Endothelial cell (in vitro differentiated cells): ENCODE results near the gene WNT7B. TPM values are rescaled to one million over a fixed set of nuclear protein-coding genes. Genes with fewer than 3 reads are reported as not detected.

Source experiments
- DNase-seq: peaks from one replicate; pipeline ENCODE4 v3.0.0; 2021; ENCODE audit warnings: low spot score
- H3K27ac Mint-ChIP-seq: one replicate; pipeline ENCODE4 v1.8.0; 2021; ENCODE audit warnings: mixed read lengths, inconsistent platforms; ENCODE audit not compliant: unreplicated experiment
- H3K27me3 Mint-ChIP-seq: one replicate; pipeline ENCODE4 v1.8.0; 2021; ENCODE audit warnings: mild to moderate bottlenecking, moderate library complexity, mixed read lengths, inconsistent platforms; ENCODE audit not compliant: unreplicated experiment
- H3K36me3 Mint-ChIP-seq: one replicate; pipeline ENCODE4 v1.8.0; 2021; ENCODE audit warnings: mild to moderate bottlenecking, low read depth, mixed read lengths, inconsistent platforms; ENCODE audit not compliant: unreplicated experiment
- H3K4me1 Mint-ChIP-seq: one replicate; pipeline ENCODE4 v1.8.0; 2021; ENCODE audit warnings: mild to moderate bottlenecking, mixed read lengths, inconsistent platforms; ENCODE audit not compliant: unreplicated experiment
- H3K4me3 Mint-ChIP-seq: one replicate; pipeline ENCODE4 v1.8.0; 2021; ENCODE audit warnings: mild to moderate bottlenecking, mixed read lengths, inconsistent platforms; ENCODE audit not compliant: unreplicated experiment
- H3K9me3 Mint-ChIP-seq: one replicate; pipeline ENCODE4 v1.8.0; 2021; ENCODE audit warnings: mixed read lengths, inconsistent platforms; ENCODE audit not compliant: unreplicated experiment
- CTCF ChIP-seq: fragments of 200-600 bp; sonication (generic); IDR thresholded peaks from one replicate; pipeline ENCODE4 v1.5.0; 2021; ENCODE audit warnings: antibody characterized with exemption; ENCODE audit not compliant: unreplicated experiment
- total RNA-seq: library from RNA; stranded (reverse); fragmentation: NEBNext Ultra II Directional; extraction: Animal tissue kit (Norgen Biotek cat#: 25700); gene quantifications from one replicate; pipeline ENCODE4 v1.2.1, GENCODE V29; 2021; ENCODE audit not compliant: unreplicated experiment

Gene WNT7B
- total RNA-seq, 1 donor from 2014 or later, result not detected

- no peak overlapping the region for H3K4me3 Mint-ChIP-seq
- H3K9me3 Mint-ChIP-seq, result no peaks in the 10 kb centered on the region
- no peak for TF ChIP-seq CTCF
These were observed 18.6 kb upstream of the WNT7B start for GRCh38 chr22:45995405-45996101.

GRCh38 chr22:45994491-45995404 is 17.8 kb upstream of the WNT7B start:
- Mint-ChIP-seq H3K9me3 (no peaks in the 10 kb centered on the region), H3K27me3 (peaks cover 12% of the 10 kb centered on the region), H3K36me3 (peaks cover 12% of the 10 kb centered on the region), H3K4me3 (no peak overlapping the region), H3K27ac (no peak overlapping the region), H3K4me1 (peaks cover 6% of the 10 kb centered on the region)
- peak; percentile 96 for DNase-seq
- peak; percentile 95 for TF ChIP-seq CTCF

More at GRCh38 chr22:45995405-45996101, 18.6 kb upstream of the WNT7B start:
- no peak overlapping the region for H3K27ac Mint-ChIP-seq
- peaks cover 14% of the 10 kb centered on the region for H3K27me3 Mint-ChIP-seq
- DNase-seq, result no peak
- peaks cover 12% of the 10 kb centered on the region for H3K36me3 Mint-ChIP-seq
- H3K4me1 Mint-ChIP-seq, result peaks cover 6% of the 10 kb centered on the region

- Mint-ChIP-seq H3K4me3 (peak overlapping the region; percentile 42), H3K9me3 (no peaks in the 10 kb centered on the region), H3K27ac (peak overlapping the region; percentile 38), H3K27me3 (peaks cover 9% of the 10 kb centered on the region), H3K4me1 (peaks cover 6% of the 10 kb centered on the region), H3K36me3 (peaks cover 12% of the 10 kb centered on the region)
- no peak for DNase-seq
- TF ChIP-seq CTCF, result no peak
These were observed 16.9 kb upstream of the WNT7B start for GRCh38 chr22:45993841-45994240.

- Mint-ChIP-seq H3K4me1 (peaks cover 6% of the 10 kb centered on the region), H3K36me3 (peaks cover 12% of the 10 kb centered on the region), H3K9me3 (no peaks in the 10 kb centered on the region), H3K27me3 (peaks cover 6% of the 10 kb centered on the region), H3K4me3 (no peak overlapping the region), H3K27ac (no peak overlapping the region)
- no peak for TF ChIP-seq CTCF
- DNase-seq, result no peak
These were observed 16.3 kb upstream of the WNT7B start for GRCh38 chr22:45993143-45993692.
